ENCODE results near the gene TRNAU1AP. TPM values are rescaled to one million over a fixed set of nuclear protein-coding genes. Genes with fewer than 3 reads are reported as not detected.
"Not testable (repeated sequence)": the region's sequence is repeated elsewhere in the genome, so short reads cannot be mapped to it uniquely, and the experiment has no call there.

TRNAU1AP gene
- total and polyA plus RNA-seq, 4 donors: 19.8 to 39.2 (median 32.9) TPM

DNA sequence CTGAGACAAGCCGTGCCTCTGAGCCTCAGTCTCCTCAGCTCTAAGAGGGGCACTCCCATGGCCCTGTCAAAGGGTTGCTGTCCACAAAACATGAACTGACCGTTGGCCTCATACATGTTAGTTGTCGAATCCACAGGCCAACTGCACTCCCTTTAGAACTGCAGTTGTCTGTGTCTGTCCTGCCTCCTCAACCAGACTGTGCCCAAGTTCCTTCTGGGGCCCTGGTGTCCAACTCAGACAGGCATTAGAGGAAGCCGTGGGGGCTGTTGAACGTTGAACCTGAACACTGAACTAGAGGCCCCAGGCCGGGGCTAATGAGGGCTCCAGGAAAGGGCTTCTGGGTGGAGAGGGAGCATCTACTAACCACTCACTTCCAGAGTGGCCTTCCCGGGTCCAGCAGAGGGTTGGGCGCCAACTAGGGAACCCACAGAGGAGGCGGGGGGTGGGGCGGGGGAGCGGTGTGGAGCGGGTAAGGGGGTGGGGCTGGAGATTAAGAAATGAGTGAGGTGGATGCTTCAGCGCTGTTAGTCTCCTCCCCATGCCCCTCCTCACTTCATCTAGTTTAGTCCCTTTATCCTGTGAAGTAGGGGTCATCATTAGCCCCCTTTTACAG is 38.9 kb downstream of the TRNAU1AP start, which contains the start of gene RAB42:
RAB42 (plus strand) TSS at position 558 of the 613 bp plus-strand sequence. CDS start 247 bp downstream, outside the sequence.
- H3K4me1 ChIP-seq (ENCODE audit: control insufficient read depth in 1 of 2, insufficient read depth in 2 of 2, low read length in 2 of 2): no peaks in the 10 kb centered on the region
- H3K4me3 ChIP-seq (ENCODE audit: low read length in 2 of 2): peak within 1 kb of the TSS; percentile 53 to 67
- no peaks in the 10 kb centered on the region for H3K9me3 ChIP-seq (ENCODE audit: control insufficient read depth, low read length)
- intact Hi-C loops (cut with DNase I): loop anchor here in 1 of 2 donors (10.0 kb wide), 1 partner anchor 237 kb away; no protein-coding TSS in a partner anchor
- H3K36me3 ChIP-seq (ENCODE audit: control insufficient read depth in 1 of 2, insufficient read depth in 2 of 2, low read length in 1 of 2): no peaks in the 10 kb centered on the region
- no peaks in the 10 kb centered on the region for H3K27me3 ChIP-seq (ENCODE audit: control insufficient read depth in 1 of 2, insufficient read depth in 2 of 2, low read length in 1 of 2)
- DNase-seq: peak; percentile 80 to 85
- peak; percentile 72 for ATAC-seq (ENCODE audit: low FRiP score)
- H3K27ac ChIP-seq (ENCODE audit: low read depth in 1 of 2, low read length in 2 of 2): no peak within 1 kb of the TSS
- WGBS, 2 donors: 22 to 24% methylated on average over 13 of the region's 13 CpGs

GRCh38 chr1:28592321-28593071 is 39.6 kb downstream of the TRNAU1AP start:
- Histone ChIP-seq H3K4me3 (ENCODE audit: low read length in 2 of 2) (peak overlapping the region; percentile 53 to 67), H3K36me3 (ENCODE audit: control insufficient read depth in 1 of 2, insufficient read depth in 2 of 2, low read length in 1 of 2) (no peaks in the 10 kb centered on the region), H3K9me3 (ENCODE audit: control insufficient read depth, low read length) (no peaks in the 10 kb centered on the region), H3K27me3 (ENCODE audit: control insufficient read depth in 1 of 2, insufficient read depth in 2 of 2, low read length in 1 of 2) (no peaks in the 10 kb centered on the region), H3K4me1 (ENCODE audit: control insufficient read depth in 1 of 2, insufficient read depth in 2 of 2, low read length in 2 of 2) (no peaks in the 10 kb centered on the region), H3K27ac (ENCODE audit: low read depth in 1 of 2, low read length in 2 of 2) (no peak overlapping the region)
- DNase-seq (peak; percentile 56 to 80), ATAC-seq (ENCODE audit: low FRiP score) (peak; percentile 59)
- 2 to 3% methylated on average over 58 to 81 of the region's 81 CpGs for WGBS, 2 donors
- intact Hi-C loops (cut with DNase I): loop anchor here in 1 of 2 donors (10.0 kb wide), 1 partner anchor 238 kb away; no protein-coding TSS in a partner anchor

- ATAC-seq (ENCODE audit: low FRiP score): not testable (repeated sequence)
- intact Hi-C loops (cut with DNase I): loop anchor here in 1 of 2 donors (10.0 kb wide), 1 partner anchor 239 kb away; no protein-coding TSS in a partner anchor
Observed at GRCh38 chr1:28593988-28594356, 41.1 kb downstream of the TRNAU1AP start.

DNA sequence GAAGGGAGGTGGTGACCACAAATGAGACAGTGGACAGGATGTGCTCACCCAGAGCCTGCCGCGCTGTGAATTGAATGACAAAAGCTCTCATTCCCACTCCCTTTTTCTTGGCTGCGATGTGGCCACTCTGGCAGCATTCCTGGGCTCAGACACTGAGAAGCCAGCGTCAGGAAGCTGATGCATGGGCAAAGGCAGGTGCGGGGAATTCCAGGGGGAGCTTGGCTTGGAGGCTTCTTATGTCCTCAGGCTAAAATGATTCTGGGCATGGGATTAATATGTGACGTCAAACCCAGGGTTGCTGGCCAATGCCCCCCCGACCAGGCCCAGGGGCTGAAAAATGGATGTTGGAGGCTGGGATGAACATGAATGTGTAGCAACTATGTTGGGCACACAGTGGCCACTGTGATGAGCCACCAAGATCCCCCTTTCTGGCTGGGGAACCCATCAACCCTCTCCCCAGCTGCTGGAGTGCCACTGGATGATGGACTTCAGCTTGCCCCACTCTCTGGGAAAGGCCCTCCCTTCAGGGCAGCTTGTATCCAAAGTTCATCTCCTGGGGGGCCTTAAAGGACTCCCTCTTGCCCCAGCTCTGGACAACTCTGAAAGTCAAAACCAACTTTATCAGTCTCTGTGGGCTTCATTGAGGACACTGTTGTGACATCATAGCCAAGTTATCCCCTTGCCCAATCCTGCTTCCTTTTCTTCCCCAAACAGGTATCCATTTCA is 42.0 kb downstream of the TRNAU1AP start:
- not testable (repeated sequence) for H3K4me3 ChIP-seq (ENCODE audit: low read length in 2 of 2); H3K9me3 ChIP-seq (ENCODE audit: control insufficient read depth, low read length); H3K27me3 ChIP-seq (ENCODE audit: control insufficient read depth in 1 of 2, insufficient read depth in 2 of 2, low read length in 1 of 2); H3K4me1 ChIP-seq (ENCODE audit: control insufficient read depth in 1 of 2, insufficient read depth in 2 of 2, low read length in 2 of 2); H3K27ac ChIP-seq (ENCODE audit: low read depth in 1 of 2, low read length in 2 of 2); ATAC-seq (ENCODE audit: low FRiP score); H3K36me3 ChIP-seq (ENCODE audit: control insufficient read depth in 1 of 2, insufficient read depth in 2 of 2, low read length in 1 of 2)
- DNase-seq: peak; percentile 54 to 80
- intact Hi-C loops (cut with DNase I): loop anchor here in 1 of 2 donors (10.0 kb wide), 1 partner anchor 240 kb away; no protein-coding TSS in a partner anchor
- WGBS, 2 donors: 15 to 20% methylated on average over 7 of the region's 7 CpGs

More at GRCh38 chr1:28593988-28594356, 41.1 kb downstream of the TRNAU1AP start:
- H3K4me1 ChIP-seq (ENCODE audit: control insufficient read depth in 1 of 2, insufficient read depth in 2 of 2, low read length in 2 of 2); H3K27ac ChIP-seq (ENCODE audit: low read depth in 1 of 2, low read length in 2 of 2); H3K4me3 ChIP-seq (ENCODE audit: low read length in 2 of 2); DNase-seq; H3K27me3 ChIP-seq (ENCODE audit: control insufficient read depth in 1 of 2, insufficient read depth in 2 of 2, low read length in 1 of 2); H3K9me3 ChIP-seq (ENCODE audit: control insufficient read depth, low read length); H3K36me3 ChIP-seq (ENCODE audit: control insufficient read depth in 1 of 2, insufficient read depth in 2 of 2, low read length in 1 of 2): not testable (repeated sequence)
- WGBS, 2 donors: 84 to 86% methylated on average over 3 of the region's 3 CpGs

DNA sequence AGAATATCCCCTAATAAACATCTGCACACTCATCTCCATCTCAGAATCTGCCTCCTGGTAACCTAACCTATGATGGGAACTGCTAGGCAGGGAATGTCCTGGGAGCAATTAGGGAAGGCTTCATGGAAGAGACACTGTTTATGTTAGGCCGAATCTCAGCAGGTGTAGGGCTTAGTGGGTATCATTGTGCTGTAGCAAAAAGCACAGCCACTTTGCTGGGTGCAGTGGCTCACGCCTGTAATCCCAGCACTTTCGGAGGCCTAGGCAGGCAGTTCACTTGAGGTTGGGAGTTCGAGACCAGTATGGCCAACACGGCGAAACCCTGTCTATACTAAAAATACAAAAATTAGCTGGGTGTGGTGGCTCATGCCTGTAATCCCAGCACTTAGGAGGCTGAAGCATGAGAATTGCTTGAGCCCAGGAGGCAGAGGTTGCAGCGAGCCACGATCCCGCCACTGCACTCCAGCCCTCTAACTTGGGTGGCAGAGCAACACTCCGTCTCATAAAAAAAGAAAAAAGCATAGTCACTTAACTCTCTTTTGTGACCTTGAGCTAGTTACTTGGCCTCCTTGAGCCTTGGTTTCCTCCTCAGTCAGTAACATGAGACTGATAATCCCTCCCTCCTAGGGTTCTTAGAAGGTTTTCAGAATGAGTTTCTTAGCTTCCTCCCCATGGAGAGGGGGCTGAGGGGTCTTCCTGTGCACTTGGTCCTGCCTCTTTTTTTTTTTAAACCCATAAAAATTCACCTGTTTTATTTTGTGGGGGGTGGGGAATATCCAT is 42.7 kb downstream of the TRNAU1AP start:
- ATAC-seq (ENCODE audit: low FRiP score) (no peak), DNase-seq (no peak)
- Histone ChIP-seq H3K4me3 (ENCODE audit: low read length in 2 of 2) (no peak overlapping the region), H3K36me3 (ENCODE audit: control insufficient read depth in 1 of 2, insufficient read depth in 2 of 2, low read length in 1 of 2) (no peaks in the 10 kb centered on the region), H3K9me3 (ENCODE audit: control insufficient read depth, low read length) (no peaks in the 10 kb centered on the region), H3K27ac (ENCODE audit: low read depth in 1 of 2, low read length in 2 of 2) (no peak overlapping the region), H3K4me1 (ENCODE audit: control insufficient read depth in 1 of 2, insufficient read depth in 2 of 2, low read length in 2 of 2) (no peaks in the 10 kb centered on the region), H3K27me3 (ENCODE audit: control insufficient read depth in 1 of 2, insufficient read depth in 2 of 2, low read length in 1 of 2) (no peaks in the 10 kb centered on the region)
- whole genome bisulfite sequencing, 2 donors: 91 to 96% methylated on average over 10 of the region's 10 CpGs
- intact Hi-C loops (cut with DNase I): loop anchor here in 1 of 2 donors (10.0 kb wide), 1 partner anchor 241 kb away; no protein-coding TSS in a partner anchor

GRCh38 chr1:28596276-28596675 is 43.4 kb downstream of the TRNAU1AP start:
- not testable (repeated sequence) for H3K36me3 ChIP-seq (ENCODE audit: control insufficient read depth in 1 of 2, insufficient read depth in 2 of 2, low read length in 1 of 2); DNase-seq; H3K9me3 ChIP-seq (ENCODE audit: control insufficient read depth, low read length); H3K4me1 ChIP-seq (ENCODE audit: control insufficient read depth in 1 of 2, insufficient read depth in 2 of 2, low read length in 2 of 2); H3K27me3 ChIP-seq (ENCODE audit: control insufficient read depth in 1 of 2, insufficient read depth in 2 of 2, low read length in 1 of 2); H3K27ac ChIP-seq (ENCODE audit: low read depth in 1 of 2, low read length in 2 of 2); H3K4me3 ChIP-seq (ENCODE audit: low read length in 2 of 2); ATAC-seq (ENCODE audit: low FRiP score)
- intact Hi-C loops (cut with DNase I): loop anchor here in 1 of 2 donors (10.0 kb wide), 1 partner anchor 241 kb away; no protein-coding TSS in a partner anchor
- 96% methylated on average over 11 of the region's 11 CpGs for WGBS, 2 donors

- WGBS, 2 donors: 0 to 8% methylated on average over 3 of the region's 3 CpGs
- ATAC-seq (ENCODE audit: low FRiP score): peak; percentile 58
- H3K4me3 ChIP-seq (ENCODE audit: low read length in 2 of 2): no peak overlapping the region
Observed at GRCh38 chr1:28601696-28602095, 48.8 kb downstream of the TRNAU1AP start.

More at GRCh38 chr1:28601696-28602095, 48.8 kb downstream of the TRNAU1AP start:
- peaks cover 0 to 8% of the 10 kb centered on the region in 2 donors for H3K36me3 ChIP-seq (ENCODE audit: control insufficient read depth in 1 of 2, insufficient read depth in 2 of 2, low read length in 1 of 2)
- DNase-seq: peak in 1 of 2 donors; percentile 59
- intact Hi-C loops (cut with DNase I): loop anchor here (2.0 to 10.0 kb wide), 4 partner anchors 83 to 243 kb away; no protein-coding TSS in a partner anchor
- H3K27me3 ChIP-seq (ENCODE audit: control insufficient read depth in 1 of 2, insufficient read depth in 2 of 2, low read length in 1 of 2): no peaks in the 10 kb centered on the region
- peak overlapping the region in 1 of 2 donors; percentile 1 for H3K27ac ChIP-seq (ENCODE audit: low read depth in 1 of 2, low read length in 2 of 2)
- H3K9me3 ChIP-seq (ENCODE audit: control insufficient read depth, low read length): no peaks in the 10 kb centered on the region
- no peaks in the 10 kb centered on the region for H3K4me1 ChIP-seq (ENCODE audit: control insufficient read depth in 1 of 2, insufficient read depth in 2 of 2, low read length in 2 of 2)
